ENCODE data around the gene TMEM179.

- TF ChIP-seq CTCF (IDR thresholded peaks at IDR 0.05; ENCODE audit: insufficient read depth, low read length, poor library complexity, severe bottlenecking) (no peak), EZH2phosphoT487 (conservative IDR thresholded peaks at IDR 0.05; ENCODE audit: low read length) (no peak)
These were observed 11.8 kb downstream of the TMEM179 start for GRCh38 chr14:104592785-104593184.

Data from SU-DHL-6 (cell line).